ENCODE data around the gene FN3KRP. TPM values are rescaled to one million over a fixed set of nuclear protein-coding genes. Genes with fewer than 3 reads are reported as not detected.
A peak's percentile ranks its signal among the peaks of the same experiment; 100 is the strongest.

FN3KRP gene
- total and polyA plus RNA-seq, 2 of the 13 experiments (the other 11 are each of a cell fraction or from before 2014, with no cell fraction given), result 22.4 to 28.2 TPM

DNA sequence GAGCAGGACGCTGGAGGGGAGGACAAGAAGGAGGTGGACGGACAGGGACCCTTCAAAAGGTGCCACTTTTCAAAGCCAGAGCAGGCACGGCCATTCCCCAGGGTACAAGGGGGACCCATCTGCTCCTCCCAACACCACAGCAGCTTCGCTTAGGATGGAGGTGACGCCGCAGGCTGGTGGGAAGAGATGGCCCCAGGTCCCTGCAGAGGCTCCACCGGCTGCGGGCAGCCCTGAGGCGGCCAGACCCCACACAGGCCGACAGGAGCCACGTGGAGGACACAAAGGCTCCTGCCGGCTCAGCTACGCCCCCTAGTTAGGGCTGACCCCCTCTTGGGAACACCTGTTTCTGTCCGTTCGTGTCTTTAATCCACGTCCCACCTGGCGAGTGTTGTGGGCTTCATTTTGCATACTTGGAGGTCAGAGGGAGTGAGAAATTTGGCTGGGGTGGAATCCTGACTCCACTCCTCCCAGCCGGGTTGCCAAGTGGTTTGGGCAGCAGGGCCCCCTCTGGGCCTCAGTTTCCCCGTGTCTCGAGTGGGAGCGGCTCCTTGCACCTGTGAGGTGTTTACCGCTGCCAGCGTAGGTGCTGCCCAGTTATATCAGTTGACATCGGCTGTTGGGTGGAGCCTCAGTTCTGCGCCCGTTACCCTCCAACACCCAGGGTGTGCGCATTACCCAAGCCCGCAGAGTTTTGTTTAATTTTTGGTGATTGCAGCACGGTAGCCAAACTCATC lies 5.8 kb upstream of the FN3KRP start (continued):
- peak; percentile 15; the same call in 1 of the 2 replicates for TF ChIP-seq RAD21 (CRISPR knock-in tag; IDR thresholded peaks at IDR 0.05)
- TF ChIP-seq HDAC1 (CRISPR knock-in tag; IDR thresholded peaks at IDR 0.05), result 0 out of 2 replicates have a peak, but pooled peaks have one; percentile 39
- TF ChIP-seq, protein P1, sequence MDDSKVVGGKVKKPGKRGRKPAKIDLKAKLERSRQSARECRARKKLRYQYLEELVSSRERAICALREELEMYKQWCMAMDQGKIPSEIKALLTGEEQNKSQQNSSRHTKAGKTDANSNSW (CRISPR knock-in tag; IDR thresholded peaks at IDR 0.05; ENCODE audit: borderline replicate concordance), result no peak
- TF ChIP-seq, protein P2, sequence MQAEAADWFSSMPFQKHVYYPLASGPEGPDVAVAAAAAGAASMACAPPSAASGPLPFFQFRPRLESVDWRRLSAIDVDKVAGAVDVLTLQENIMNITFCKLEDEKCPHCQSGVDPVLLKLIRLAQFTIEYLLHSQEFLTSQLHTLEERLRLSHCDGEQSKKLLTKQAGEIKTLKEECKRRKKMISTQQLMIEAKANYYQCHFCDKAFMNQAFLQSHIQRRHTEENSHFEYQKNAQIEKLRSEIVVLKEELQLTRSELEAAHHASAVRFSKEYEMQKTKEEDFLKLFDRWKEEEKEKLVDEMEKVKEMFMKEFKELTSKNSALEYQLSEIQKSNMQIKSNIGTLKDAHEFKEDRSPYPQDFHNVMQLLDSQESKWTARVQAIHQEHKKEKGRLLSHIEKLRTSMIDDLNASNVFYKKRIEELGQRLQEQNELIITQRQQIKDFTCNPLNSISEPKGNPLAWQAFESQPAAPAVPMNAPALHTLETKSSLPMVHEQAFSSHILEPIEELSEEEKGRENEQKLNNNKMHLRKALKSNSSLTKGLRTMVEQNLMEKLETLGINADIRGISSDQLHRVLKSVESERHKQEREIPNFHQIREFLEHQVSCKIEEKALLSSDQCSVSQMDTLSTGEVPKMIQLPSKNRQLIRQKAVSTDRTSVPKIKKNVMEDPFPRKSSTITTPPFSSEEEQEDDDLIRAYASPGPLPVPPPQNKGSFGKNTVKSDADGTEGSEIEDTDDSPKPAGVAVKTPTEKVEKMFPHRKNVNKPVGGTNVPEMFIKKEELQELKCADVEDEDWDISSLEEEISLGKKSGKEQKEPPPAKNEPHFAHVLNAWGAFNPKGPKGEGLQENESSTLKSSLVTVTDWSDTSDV (CRISPR knock-in tag; IDR thresholded peaks at IDR 0.05), result no peak
- TF ChIP-seq MED13 (CRISPR knock-in tag; IDR thresholded peaks at IDR 0.05), result 0 out of 2 replicates have a peak, but pooled peaks have one; percentile 36
- TF ChIP-seq, protein P3, sequence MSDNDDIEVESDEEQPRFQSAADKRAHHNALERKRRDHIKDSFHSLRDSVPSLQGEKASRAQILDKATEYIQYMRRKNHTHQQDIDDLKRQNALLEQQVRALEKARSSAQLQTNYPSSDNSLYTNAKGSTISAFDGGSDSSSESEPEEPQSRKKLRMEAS (IDR thresholded peaks at IDR 0.05), result peak; percentile 82
- 0 out of 2 replicates have a peak, but pooled peaks have one; percentile 33 for TF ChIP-seq ZNF776 (CRISPR knock-in tag; IDR thresholded peaks at IDR 0.05)
- peak; percentile 32; the same call in 1 of the 2 replicates for TF ChIP-seq SAP130 (CRISPR knock-in tag; IDR thresholded peaks at IDR 0.05; ENCODE audit: low read depth)
- TF ChIP-seq, protein P4, sequence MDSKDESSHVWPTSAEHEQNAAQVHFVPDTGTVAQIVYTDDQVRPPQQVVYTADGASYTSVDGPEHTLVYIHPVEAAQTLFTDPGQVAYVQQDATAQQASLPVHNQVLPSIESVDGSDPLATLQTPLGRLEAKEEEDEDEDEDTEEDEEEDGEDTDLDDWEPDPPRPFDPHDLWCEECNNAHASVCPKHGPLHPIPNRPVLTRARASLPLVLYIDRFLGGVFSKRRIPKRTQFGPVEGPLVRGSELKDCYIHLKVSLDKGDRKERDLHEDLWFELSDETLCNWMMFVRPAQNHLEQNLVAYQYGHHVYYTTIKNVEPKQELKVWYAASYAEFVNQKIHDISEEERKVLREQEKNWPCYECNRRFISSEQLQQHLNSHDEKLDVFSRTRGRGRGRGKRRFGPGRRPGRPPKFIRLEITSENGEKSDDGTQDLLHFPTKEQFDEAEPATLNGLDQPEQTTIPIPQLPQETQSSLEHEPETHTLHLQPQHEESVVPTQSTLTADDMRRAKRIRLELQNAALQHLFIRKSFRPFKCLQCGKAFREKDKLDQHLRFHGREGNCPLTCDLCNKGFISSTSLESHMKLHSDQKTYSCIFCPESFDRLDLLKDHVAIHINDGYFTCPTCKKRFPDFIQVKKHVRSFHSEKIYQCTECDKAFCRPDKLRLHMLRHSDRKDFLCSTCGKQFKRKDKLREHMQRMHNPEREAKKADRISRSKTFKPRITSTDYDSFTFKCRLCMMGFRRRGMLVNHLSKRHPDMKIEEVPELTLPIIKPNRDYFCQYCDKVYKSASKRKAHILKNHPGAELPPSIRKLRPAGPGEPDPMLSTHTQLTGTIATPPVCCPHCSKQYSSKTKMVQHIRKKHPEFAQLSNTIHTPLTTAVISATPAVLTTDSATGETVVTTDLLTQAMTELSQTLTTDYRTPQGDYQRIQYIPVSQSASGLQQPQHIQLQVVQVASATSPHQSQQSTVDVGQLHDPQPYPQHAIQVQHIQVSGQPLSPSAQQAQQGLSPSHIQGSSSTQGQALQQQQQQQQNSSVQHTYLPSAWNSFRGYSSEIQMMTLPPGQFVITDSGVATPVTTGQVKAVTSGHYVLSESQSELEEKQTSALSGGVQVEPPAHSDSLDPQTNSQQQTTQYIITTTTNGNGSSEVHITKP (CRISPR knock-in tag; IDR thresholded peaks at IDR 0.05; ENCODE audit: low read depth), result no peak
- TF ChIP-seq, protein P5, sequence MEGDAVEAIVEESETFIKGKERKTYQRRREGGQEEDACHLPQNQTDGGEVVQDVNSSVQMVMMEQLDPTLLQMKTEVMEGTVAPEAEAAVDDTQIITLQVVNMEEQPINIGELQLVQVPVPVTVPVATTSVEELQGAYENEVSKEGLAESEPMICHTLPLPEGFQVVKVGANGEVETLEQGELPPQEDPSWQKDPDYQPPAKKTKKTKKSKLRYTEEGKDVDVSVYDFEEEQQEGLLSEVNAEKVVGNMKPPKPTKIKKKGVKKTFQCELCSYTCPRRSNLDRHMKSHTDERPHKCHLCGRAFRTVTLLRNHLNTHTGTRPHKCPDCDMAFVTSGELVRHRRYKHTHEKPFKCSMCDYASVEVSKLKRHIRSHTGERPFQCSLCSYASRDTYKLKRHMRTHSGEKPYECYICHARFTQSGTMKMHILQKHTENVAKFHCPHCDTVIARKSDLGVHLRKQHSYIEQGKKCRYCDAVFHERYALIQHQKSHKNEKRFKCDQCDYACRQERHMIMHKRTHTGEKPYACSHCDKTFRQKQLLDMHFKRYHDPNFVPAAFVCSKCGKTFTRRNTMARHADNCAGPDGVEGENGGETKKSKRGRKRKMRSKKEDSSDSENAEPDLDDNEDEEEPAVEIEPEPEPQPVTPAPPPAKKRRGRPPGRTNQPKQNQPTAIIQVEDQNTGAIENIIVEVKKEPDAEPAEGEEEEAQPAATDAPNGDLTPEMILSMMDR (CRISPR knock-in tag; IDR thresholded peaks at IDR 0.05), result peak; percentile 67
- 0 out of 2 replicates have a peak, but pooled peaks have one; percentile 20 for TF ChIP-seq HOXA3 (CRISPR knock-in tag; IDR thresholded peaks at IDR 0.05)
- 0 out of 2 replicates have a peak, but pooled peaks have one; percentile 12 for TF ChIP-seq ZNF605 (CRISPR knock-in tag; IDR thresholded peaks at IDR 0.05)
- TF ChIP-seq, protein P6, sequence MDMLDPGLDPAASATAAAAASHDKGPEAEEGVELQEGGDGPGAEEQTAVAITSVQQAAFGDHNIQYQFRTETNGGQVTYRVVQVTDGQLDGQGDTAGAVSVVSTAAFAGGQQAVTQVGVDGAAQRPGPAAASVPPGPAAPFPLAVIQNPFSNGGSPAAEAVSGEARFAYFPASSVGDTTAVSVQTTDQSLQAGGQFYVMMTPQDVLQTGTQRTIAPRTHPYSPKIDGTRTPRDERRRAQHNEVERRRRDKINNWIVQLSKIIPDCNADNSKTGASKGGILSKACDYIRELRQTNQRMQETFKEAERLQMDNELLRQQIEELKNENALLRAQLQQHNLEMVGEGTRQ (IDR thresholded peaks at IDR 0.05; ENCODE audit: low read depth, low read length), result no peak
- TF ChIP-seq, protein P6 (CRISPR knock-in tag; IDR thresholded peaks at IDR 0.05; ENCODE audit: borderline replicate concordance), result peak; percentile 38; the same call in 1 of the 2 replicates
- TF ChIP-seq EED (CRISPR knock-in tag; IDR thresholded peaks at IDR 0.05), result 0 out of 2 replicates have a peak, but pooled peaks have one; percentile 66
